SK-N-SH (cell line): Measurements from ENCODE around the gene MAP4. TPM values are rescaled to one million over a fixed set of nuclear protein-coding genes. Genes with fewer than 3 reads are reported as not detected.

Source experiments
- CTCF ChIA-PET: fragments of 300-600, 350-600 bp; formaldehyde crosslinking; extraction: SDS; loops from one replicate; lab custom pipeline; 2021; lab: Yijun Ruan, JAX
- POLR2A ChIA-PET: fragments of 350-600 bp; sonication (Branson Sonifier 250); formaldehyde crosslinking; extraction: SDS; loops from one replicate; lab custom pipeline; 2020; ENCODE audit warnings: antibody characterized with exemption, inconsistent platforms; lab: Yijun Ruan, JAX
- DNase-seq: peaks from one replicate; pipeline ENCODE4 v3.0.0; 2012
- H2AFZ ChIP-seq: fragments of 200-600 bp; sonication (generic); 2 replicates; pipeline ENCODE4 v1.8.1; 2016; ENCODE audit warnings: antibody characterized with exemption, mild to moderate bottlenecking, low read depth
- H3F3A ChIP-seq: fragments of 200-600 bp; sonication (generic); replicated peaks from 2 replicates; pipeline ENCODE3; 2016; ENCODE audit warnings: antibody characterized with exemption, mild to moderate bottlenecking; ENCODE audit not compliant: insufficient read depth
- H3K27ac ChIP-seq, 2 experiments: fragments of 200-500 bp in 1 of 2; fragments of 200-600 bp in 1 of 2; sonication (Bioruptor generic) in 1 of 2; sonication (generic), shearing (Covaris generic) in 1 of 2; 2 replicates each; pipeline versions ENCODE4 v1.5.1 to v1.6.1; 2014 to 2016; ENCODE audit warnings: low read depth in 2 of 2, inconsistent platforms in 1 of 2, low read length in 1 of 2, mild to moderate bottlenecking in 1 of 2, mixed read lengths in 1 of 2
- H3K27me3 ChIP-seq: fragments of 200-600 bp; sonication (generic), shearing (Covaris generic); 2 replicates; pipeline ENCODE4 v1.6.1; 2016; ENCODE audit warnings: mixed run types; ENCODE audit not compliant: insufficient read depth
- H3K36me3 ChIP-seq, 2 experiments: fragments of 200-500 bp in 1 of 2; fragments of 200-600 bp in 1 of 2; sonication (Bioruptor generic) in 1 of 2; sonication (generic) in 1 of 2; replicated peaks in 1 of 2; 2 replicates each; pipeline versions ENCODE3 to v1.5.1; 2014 to 2016; ENCODE audit warnings: low read length in 1 of 2, mild to moderate bottlenecking in 1 of 2; ENCODE audit not compliant: insufficient read depth in 2 of 2, control insufficient read depth in 1 of 2
- H3K4me1 ChIP-seq, 2 experiments: fragments of 200-500 bp in 1 of 2; fragments of 200-600 bp in 1 of 2; sonication (Bioruptor generic) in 1 of 2; sonication (generic), shearing (Covaris generic) in 1 of 2; 2 replicates each; pipeline versions ENCODE4 v1.5.1 to v1.6.1; 2014 to 2016; ENCODE audit warnings: low read depth in 1 of 2, low read length in 1 of 2, mixed run types in 1 of 2; ENCODE audit not compliant: insufficient read depth in 2 of 2, control insufficient read depth in 1 of 2
- H3K4me2 ChIP-seq: fragments of 200-600 bp; sonication (generic), shearing (Covaris generic); 2 replicates; pipeline ENCODE4 v1.6.1; 2017; ENCODE audit warnings: mixed run types
- H3K4me3 ChIP-seq, 2 experiments: fragments of 200-500 bp in 1 of 2; fragments of 200-600 bp in 1 of 2; sonication (Bioruptor generic) in 1 of 2; sonication (generic), shearing (Covaris generic) in 1 of 2; 2 replicates each; pipeline versions ENCODE4 v1.5.1 to v1.8.1; 2014 to 2016; ENCODE audit warnings: low read depth in 2 of 2, inconsistent platforms in 1 of 2, low read length in 1 of 2, mild to moderate bottlenecking in 1 of 2, mixed read lengths in 1 of 2, moderate library complexity in 1 of 2
- H3K79me2 ChIP-seq: fragments of 200-600 bp; sonication (generic); 2 replicates; pipeline ENCODE4 v1.8.1; 2017; ENCODE audit warnings: mild to moderate bottlenecking; ENCODE audit not compliant: insufficient read depth
- H3K9ac ChIP-seq: fragments of 200-600 bp; sonication (generic); 2 replicates; pipeline ENCODE4 v1.6.1; 2017; ENCODE audit warnings: mixed run types
- H3K9me2 ChIP-seq: fragments of 200-600 bp; sonication (generic); 2 replicates; pipeline ENCODE4 v1.6.1; 2017; ENCODE audit warnings: mixed run types
- H3K9me3 ChIP-seq: fragments of 200-600 bp; sonication (generic); 2 replicates; pipeline ENCODE4 v1.6.1; 2017; ENCODE audit warnings: mixed run types, mild to moderate bottlenecking, moderate library complexity
- H4K20me1 ChIP-seq: fragments of 200-600 bp; sonication (generic); 2 replicates; pipeline ENCODE4 v1.6.1; 2017; ENCODE audit warnings: mild to moderate bottlenecking, mixed run types; ENCODE audit not compliant: insufficient read depth
- FOXJ3 ChIP-seq: sonication (generic); formaldehyde crosslinking; IDR thresholded peaks from 2 replicates; pipeline ENCODE4 v1.5.1; 2020; ENCODE audit warnings: mild to moderate bottlenecking, missing genetic modification reagents
- GABPA ChIP-seq: IDR thresholded peaks from 2 replicates; pipeline ENCODE4 v1.4.0; 2012; ENCODE audit warnings: low read depth, mild to moderate bottlenecking
- GATA2 ChIP-seq: sonication (generic); formaldehyde crosslinking; IDR thresholded peaks from 2 replicates; pipeline ENCODE4 v1.5.0; 2020; ENCODE audit warnings: mild to moderate bottlenecking, missing genetic modification reagents
- JUND ChIP-seq: IDR thresholded peaks from 2 replicates; pipeline ENCODE4 v1.4.0; 2012
- MEF2A ChIP-seq: IDR thresholded peaks from 2 replicates; pipeline ENCODE4 v1.4.0; 2012; ENCODE audit warnings: low read depth, borderline replicate concordance
- RCOR1 ChIP-seq: fragments of 150-350 bp; IDR thresholded peaks from 2 replicates; pipeline ENCODE4 v1.6.1; 2017; ENCODE audit warnings: antibody characterized with exemption, low read length
- RXRA ChIP-seq: IDR thresholded peaks from 2 replicates; pipeline ENCODE4 v1.4.0; 2012; ENCODE audit warnings: low read depth, mild to moderate bottlenecking, borderline replicate concordance
- TAF1 ChIP-seq: IDR thresholded peaks from 2 replicates; pipeline ENCODE4 v1.6.1; 2012; ENCODE audit warnings: low read depth, mild to moderate bottlenecking, low read length, moderate library complexity, borderline replicate concordance
- WGBS: methylation state at CpG from one replicate; pipeline ENCODE4 v1.1.6; 2017; ENCODE audit warnings: low lambda C conversion rate; 5-methylcytosine and 5-hydroxymethylcytosine counted together
- polyA plus RNA-seq, 3 experiments: library from polyadenylated mRNA; depleted of rRNA; stranded (reverse); fragments of >200 nt; gene quantifications; 2 replicates each; pipeline ENCODE4 v1.2.3, GENCODE V29; 2012
- TF ChIP-seq, protein P1 (sequence below): fragments of 200-600 bp; sonication (generic); IDR thresholded peaks from 2 replicates; pipeline ENCODE4 v1.6.1; 2017; ENCODE audit warnings: antibody characterized with exemption, mild to moderate bottlenecking, moderate library complexity
- TF ChIP-seq, protein P2 (sequence below): fragments of 150-350 bp; IDR thresholded peaks from 2 replicates; pipeline ENCODE4 v1.6.1; 2017; ENCODE audit warnings: antibody characterized with exemption, low read length, low read depth, borderline replicate concordance
- TF ChIP-seq, protein P3 (sequence below): IDR thresholded peaks from 2 replicates; pipeline ENCODE4 v1.4.0; 2012; ENCODE audit warnings: low read depth, borderline replicate concordance

Gene MAP4
- polyA plus RNA-seq, 1 of the 3 experiments (the other 2 are of a cell fraction), result 121 TPM

DNA sequence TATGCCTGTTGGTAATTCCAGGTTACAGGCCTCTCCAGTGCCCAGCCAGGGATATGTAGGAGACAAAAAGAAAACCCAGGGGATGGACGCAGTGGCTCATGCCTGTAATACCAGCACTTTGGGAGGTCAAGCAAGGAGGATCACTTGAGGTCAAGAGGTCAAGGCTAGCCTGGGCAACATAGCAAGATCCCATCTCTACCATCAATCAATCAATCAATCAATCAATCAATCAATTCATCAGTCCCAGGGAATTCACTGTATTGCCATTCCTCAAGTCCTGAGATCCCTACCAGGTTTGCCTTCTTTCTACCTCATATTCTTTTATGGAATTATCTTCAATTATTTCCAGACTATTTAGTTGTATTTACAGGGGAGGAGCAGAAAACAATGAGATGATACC, 131.0 kb downstream of the MAP4 start:
- no peak for TF ChIP-seq RXRA
- TF ChIP-seq TAF1, result no peak
- no peak for TF ChIP-seq GABPA
- TF ChIP-seq RCOR1, result no peak
- no peak for TF ChIP-seq GATA2
- TF ChIP-seq FOXJ3 (CRISPR knock-in tag), result no peak
- TF ChIP-seq MEF2A, result no peak
- Histone ChIP-seq H3K9me3 (no peaks in the 10 kb centered on the region), H3K4me2 (no peak overlapping the region), H2AFZ (no peak overlapping the region), H3K4me1 (no peaks in the 10 kb centered on the region), H3K9me2 (no peaks in the 10 kb centered on the region), H4K20me1 (no peaks in the 10 kb centered on the region), H3K27ac (no peak overlapping the region), H3F3A (peaks cover 4% of the 10 kb centered on the region), H3K79me2 (peaks cover 40% of the 10 kb centered on the region; the same call in 1 of the 2 replicates), H3K9ac (no peak overlapping the region), H3K36me3 (peaks cover 11 to 18% of the 10 kb centered on the region in 2 experiments), H3K27me3 (no peaks in the 10 kb centered on the region), H3K4me3 (no peak overlapping the region)
- POLR2A ChIA-PET, result no interaction called here
- CTCF ChIA-PET, result interaction anchor here (1.5 kb wide), 1 partner anchor 105 kb away, joined by 3 read pairs; no protein-coding TSS in a partner anchor
- no peak for DNase-seq
- 95% methylated on average over 1 of the region's 1 CpG for WGBS

DNA sequence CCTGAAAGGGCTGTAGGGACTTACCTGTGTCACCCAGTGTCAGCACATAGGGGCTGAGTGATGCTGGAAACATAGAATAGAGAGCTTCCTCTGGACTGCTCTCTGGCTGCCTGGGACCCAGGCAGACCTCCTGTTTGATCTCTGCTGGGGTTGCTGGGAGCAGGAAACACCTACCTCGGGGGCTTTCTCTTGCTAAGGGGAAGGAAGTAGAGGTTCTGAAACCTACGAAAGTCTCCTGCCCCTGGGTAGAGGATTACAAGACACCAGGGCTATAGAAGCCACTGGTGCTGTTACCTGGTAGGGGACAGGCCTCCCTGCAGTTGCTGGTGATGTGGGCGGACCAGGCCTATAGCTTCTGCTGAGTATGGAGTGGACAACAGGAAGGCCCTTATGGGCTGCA, 131.6 kb downstream of the MAP4 start:
- H3K27me3 ChIP-seq, result no peaks in the 10 kb centered on the region
- no peak overlapping the region for H3K4me2 ChIP-seq
- no peaks in the 10 kb centered on the region for H4K20me1 ChIP-seq
- H3K9ac ChIP-seq, result no peak overlapping the region
- POLR2A ChIA-PET, result no interaction called here
- no peak for DNase-seq
- TF ChIP-seq FOXJ3 (CRISPR knock-in tag) (no peak), JUND (no peak), GABPA (no peak)
- TF ChIP-seq, protein P1, sequence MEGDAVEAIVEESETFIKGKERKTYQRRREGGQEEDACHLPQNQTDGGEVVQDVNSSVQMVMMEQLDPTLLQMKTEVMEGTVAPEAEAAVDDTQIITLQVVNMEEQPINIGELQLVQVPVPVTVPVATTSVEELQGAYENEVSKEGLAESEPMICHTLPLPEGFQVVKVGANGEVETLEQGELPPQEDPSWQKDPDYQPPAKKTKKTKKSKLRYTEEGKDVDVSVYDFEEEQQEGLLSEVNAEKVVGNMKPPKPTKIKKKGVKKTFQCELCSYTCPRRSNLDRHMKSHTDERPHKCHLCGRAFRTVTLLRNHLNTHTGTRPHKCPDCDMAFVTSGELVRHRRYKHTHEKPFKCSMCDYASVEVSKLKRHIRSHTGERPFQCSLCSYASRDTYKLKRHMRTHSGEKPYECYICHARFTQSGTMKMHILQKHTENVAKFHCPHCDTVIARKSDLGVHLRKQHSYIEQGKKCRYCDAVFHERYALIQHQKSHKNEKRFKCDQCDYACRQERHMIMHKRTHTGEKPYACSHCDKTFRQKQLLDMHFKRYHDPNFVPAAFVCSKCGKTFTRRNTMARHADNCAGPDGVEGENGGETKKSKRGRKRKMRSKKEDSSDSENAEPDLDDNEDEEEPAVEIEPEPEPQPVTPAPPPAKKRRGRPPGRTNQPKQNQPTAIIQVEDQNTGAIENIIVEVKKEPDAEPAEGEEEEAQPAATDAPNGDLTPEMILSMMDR, result no peak
- TF ChIP-seq, protein P2, sequence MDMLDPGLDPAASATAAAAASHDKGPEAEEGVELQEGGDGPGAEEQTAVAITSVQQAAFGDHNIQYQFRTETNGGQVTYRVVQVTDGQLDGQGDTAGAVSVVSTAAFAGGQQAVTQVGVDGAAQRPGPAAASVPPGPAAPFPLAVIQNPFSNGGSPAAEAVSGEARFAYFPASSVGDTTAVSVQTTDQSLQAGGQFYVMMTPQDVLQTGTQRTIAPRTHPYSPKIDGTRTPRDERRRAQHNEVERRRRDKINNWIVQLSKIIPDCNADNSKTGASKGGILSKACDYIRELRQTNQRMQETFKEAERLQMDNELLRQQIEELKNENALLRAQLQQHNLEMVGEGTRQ, result no peak
- TF ChIP-seq, protein P3, sequence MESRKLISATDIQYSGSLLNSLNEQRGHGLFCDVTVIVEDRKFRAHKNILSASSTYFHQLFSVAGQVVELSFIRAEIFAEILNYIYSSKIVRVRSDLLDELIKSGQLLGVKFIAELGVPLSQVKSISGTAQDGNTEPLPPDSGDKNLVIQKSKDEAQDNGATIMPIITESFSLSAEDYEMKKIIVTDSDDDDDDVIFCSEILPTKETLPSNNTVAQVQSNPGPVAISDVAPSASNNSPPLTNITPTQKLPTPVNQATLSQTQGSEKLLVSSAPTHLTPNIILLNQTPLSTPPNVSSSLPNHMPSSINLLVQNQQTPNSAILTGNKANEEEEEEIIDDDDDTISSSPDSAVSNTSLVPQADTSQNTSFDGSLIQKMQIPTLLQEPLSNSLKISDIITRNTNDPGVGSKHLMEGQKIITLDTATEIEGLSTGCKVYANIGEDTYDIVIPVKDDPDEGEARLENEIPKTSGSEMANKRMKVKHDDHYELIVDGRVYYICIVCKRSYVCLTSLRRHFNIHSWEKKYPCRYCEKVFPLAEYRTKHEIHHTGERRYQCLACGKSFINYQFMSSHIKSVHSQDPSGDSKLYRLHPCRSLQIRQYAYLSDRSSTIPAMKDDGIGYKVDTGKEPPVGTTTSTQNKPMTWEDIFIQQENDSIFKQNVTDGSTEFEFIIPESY, result no peak
- WGBS, result 100% methylated on average over 2 of the region's 3 CpGs
- no peaks in the 10 kb centered on the region for H3K9me3 ChIP-seq
- no peaks in the 10 kb centered on the region for H3K4me1 ChIP-seq
- no peak overlapping the region for H3K4me3 ChIP-seq
- H3K9me2 ChIP-seq, result no peaks in the 10 kb centered on the region
- CTCF ChIA-PET, result no interaction called here
- H3K36me3 ChIP-seq, result peaks cover 11 to 12% of the 10 kb centered on the region in 2 experiments
- no peak overlapping the region for H3K27ac ChIP-seq
- no peak overlapping the region for H2AFZ ChIP-seq
- H3F3A ChIP-seq, result peaks cover 4% of the 10 kb centered on the region
- H3K79me2 ChIP-seq, result peaks cover 41% of the 10 kb centered on the region; the same call in 1 of the 2 replicates
